Naive thymus-derived CD4-positive, alpha-beta T cell (primary cell): ENCODE measurements around the gene HBD. TPM values are rescaled to one million over a fixed set of nuclear protein-coding genes. Genes with fewer than 3 reads are reported as not detected.
"Not testable (repeated sequence)": the region's sequence is repeated elsewhere in the genome, so short reads cannot be mapped to it uniquely, and the experiment has no call there.

Experiments used
- ATAC-seq: fragments of 150-1000 bp; cut with Tn5 transposase; 2 replicates; pipeline ENCODE4 v1.10.0; 2021; ENCODE audit warnings: mild to moderate bottlenecking, moderate library complexity
- CTCF ChIA-PET: fragments of 350-600 bp; sonication (Branson Sonifier 250); formaldehyde crosslinking; loops from one replicate; lab custom pipeline; 2021; ENCODE audit warnings: antibody characterized with exemption; lab: Charles Lee
- POLR2A ChIA-PET: fragments of 350-600 bp; sonication (Branson Sonifier 250); formaldehyde crosslinking; loops from one replicate; lab custom pipeline; 2021; ENCODE audit warnings: antibody characterized with exemption, inconsistent platforms; lab: Charles Lee
- DNase-seq, 9 donors: peaks; one replicate each; pipeline versions ENCODE4 v3.0.0 to v3.0.0-alpha.2; 2020 to 2022; ENCODE audit warnings: mixed read lengths in 1 of 9
- H3K27ac ChIP-seq: one replicate; pipeline ENCODE4 v1.7.0; 2013; ENCODE audit warnings: mild to moderate bottlenecking, low read depth, low read length, moderate library complexity
- H3K27me3 ChIP-seq, 2 donors: one replicate each; pipeline ENCODE4 v1.7.0; 2013; ENCODE audit warnings: low read length in 2 of 2, mild to moderate bottlenecking in 2 of 2, moderate library complexity in 2 of 2; ENCODE audit not compliant: control insufficient read depth in 2 of 2, insufficient read depth in 2 of 2
- H3K36me3 ChIP-seq, 3 experiments: 1 replicate in 2 of 3; 2 replicates in 1 of 3; pipeline ENCODE4 v1.7.0; 2013; ENCODE audit warnings: low read length in 3 of 3, mild to moderate bottlenecking in 3 of 3, moderate library complexity in 1 of 3; ENCODE audit not compliant: insufficient read depth in 3 of 3, control insufficient read depth in 2 of 3
- H3K4me1 ChIP-seq, 2 donors: one replicate each; pipeline ENCODE4 v1.7.0; 2013; ENCODE audit warnings: low read length in 2 of 2, mild to moderate bottlenecking in 2 of 2, moderate library complexity in 1 of 2; ENCODE audit not compliant: control insufficient read depth in 2 of 2, insufficient read depth in 2 of 2
- H3K4me3 ChIP-seq: 2 replicates; pipeline ENCODE4 v1.7.0; 2013; ENCODE audit warnings: mild to moderate bottlenecking, low read length
- H3K9me3 ChIP-seq, 3 experiments: 1 replicate in 2 of 3; 2 replicates in 1 of 3; pipeline ENCODE4 v1.7.0; 2013; ENCODE audit warnings: low read length in 3 of 3; ENCODE audit not compliant: control insufficient read depth in 2 of 3
- H3K27ac Mint-ChIP-seq, 9 donors: one replicate each; pipeline ENCODE4 v1.8.0; 2020 to 2022; ENCODE audit warnings: mixed read lengths in 9 of 9, mild to moderate bottlenecking in 8 of 9, moderate library complexity in 5 of 9, inconsistent platforms in 2 of 9
- H3K27me3 Mint-ChIP-seq, 5 donors: one replicate each; pipeline ENCODE4 v1.8.0; 2021 to 2022; ENCODE audit warnings: mixed read lengths in 5 of 5, mild to moderate bottlenecking in 1 of 5
- H3K36me3 Mint-ChIP-seq, 5 donors: one replicate each; pipeline ENCODE4 v1.8.0; 2020 to 2022; ENCODE audit warnings: mixed read lengths in 5 of 5, mild to moderate bottlenecking in 3 of 5, inconsistent platforms in 1 of 5
- H3K4me1 Mint-ChIP-seq, 7 donors: one replicate each; pipeline ENCODE4 v1.8.0; 2020 to 2022; ENCODE audit warnings: mixed read lengths in 7 of 7, mild to moderate bottlenecking in 3 of 7, inconsistent platforms in 1 of 7
- H3K4me3 Mint-ChIP-seq, 10 donors: one replicate each; pipeline ENCODE4 v1.8.0; 2020 to 2022; ENCODE audit warnings: mild to moderate bottlenecking in 10 of 10, mixed read lengths in 10 of 10, moderate library complexity in 6 of 10, inconsistent platforms in 2 of 10
- H3K9me3 Mint-ChIP-seq, 11 donors: one replicate each; pipeline ENCODE4 v1.8.0; 2020 to 2022; ENCODE audit warnings: mixed read lengths in 11 of 11, mild to moderate bottlenecking in 4 of 11, inconsistent platforms in 1 of 11, moderate library complexity in 1 of 11
- intact Hi-C, 2 donors: fragments of 100-400 bp; cut with micrococcal nuclease; formaldehyde crosslinking; loops; one replicate each; pipeline ENCODE4 v1.15.1; 2023
- polyA plus RNA-seq, 2 donors: library from polyadenylated mRNA; unstranded; fragments of 300-500 nt; fragmentation: Illumina TruSeq; gene quantifications; one replicate each; pipeline ENCODE4 v1.2.3, GENCODE V29; 2021
- total RNA-seq, 6 experiments: library from RNA in 5 of 6; stranded (reverse) in 5 of 6; gene quantifications; 1 replicate in 5 of 6; 2 replicates in 1 of 6; pipeline ENCODE4 v1.2.3 and lab custom pipeline; 2021 to 2026

Gene HBD
- total and polyA plus RNA-seq, 7 experiments from 2014 or later = not detected

- H3K36me3 Mint-ChIP-seq, H3K4me3 Mint-ChIP-seq, H3K9me3 ChIP-seq, H3K4me3 ChIP-seq, H3K27me3 ChIP-seq, POLR2A ChIA-PET, H3K36me3 ChIP-seq, H3K27ac Mint-ChIP-seq, DNase-seq, CTCF ChIA-PET, ATAC-seq, H3K4me1 Mint-ChIP-seq, intact Hi-C loops, H3K4me1 ChIP-seq, H3K27ac ChIP-seq: not testable (repeated sequence)
- H3K9me3 Mint-ChIP-seq = peaks cover 0 to 16% (median 0%) of the 10 kb centered on the region in 11 donors
- peaks cover 0 to 25% (median 9%) of the 10 kb centered on the region in 5 donors for H3K27me3 Mint-ChIP-seq
Measured at GRCh38 chr11:5254023-5254422, 19.7 kb upstream of the HBD start.

- H3K4me1 Mint-ChIP-seq, H3K4me3 Mint-ChIP-seq, H3K27me3 ChIP-seq, CTCF ChIA-PET, intact Hi-C loops, H3K4me1 ChIP-seq, H3K9me3 Mint-ChIP-seq, H3K9me3 ChIP-seq, H3K4me3 ChIP-seq, POLR2A ChIA-PET, H3K27ac ChIP-seq, ATAC-seq, H3K27ac Mint-ChIP-seq, H3K36me3 ChIP-seq, H3K36me3 Mint-ChIP-seq, DNase-seq: not testable (repeated sequence)
- H3K27me3 Mint-ChIP-seq = peaks cover 0 to 23% (median 9%) of the 10 kb centered on the region in 5 donors
Measured at GRCh38 chr11:5253440-5253839, 19.2 kb upstream of the HBD start.

GRCh38 chr11:5252919-5253265, 18.6 kb upstream of the HBD start:
- Histone ChIP-seq H3K27me3 (no peaks in the 10 kb centered on the region), H3K4me3 (no peak overlapping the region), H3K36me3 (no peaks in the 10 kb centered on the region), H3K27ac (no peak overlapping the region), H3K4me1 (no peaks in the 10 kb centered on the region), H3K9me3 (no peaks in the 10 kb centered on the region)
- H3K9me3 Mint-ChIP-seq = peaks cover 0 to 4% (median 0%) of the 10 kb centered on the region in 11 donors
- H3K36me3 Mint-ChIP-seq = no peaks in the 10 kb centered on the region
- peak overlapping the region in 1 of 9 donors; percentile 7 for H3K27ac Mint-ChIP-seq
- peaks cover 0 to 1% (median 0%) of the 10 kb centered on the region in 7 donors for H3K4me1 Mint-ChIP-seq
- ChIA-PET CTCF (no interaction called here), POLR2A (no interaction called here)
- DNase-seq (no peak), ATAC-seq (no peak)
- intact Hi-C loops = no loop called here
- H3K4me3 Mint-ChIP-seq = no peak overlapping the region
- H3K27me3 Mint-ChIP-seq = peaks cover 0 to 20% (median 9%) of the 10 kb centered on the region in 5 donors

- Mint-ChIP-seq H3K4me1 (no peaks in the 10 kb centered on the region), H3K27ac (no peak overlapping the region), H3K36me3 (no peaks in the 10 kb centered on the region), H3K9me3 (no peaks in the 10 kb centered on the region), H3K27me3 (peaks cover 2 to 15% (median 9%) of the 10 kb centered on the region in 5 donors), H3K4me3 (no peak overlapping the region)
- H3K4me1 ChIP-seq = no peaks in the 10 kb centered on the region
- H3K36me3 ChIP-seq = no peaks in the 10 kb centered on the region
- intact Hi-C loops = no loop called here
- H3K27ac ChIP-seq = no peak overlapping the region
- H3K27me3 ChIP-seq = no peaks in the 10 kb centered on the region
- H3K9me3 ChIP-seq = no peaks in the 10 kb centered on the region
- POLR2A ChIA-PET = no interaction called here
- no peak for ATAC-seq
- H3K4me3 ChIP-seq = no peak overlapping the region
- DNase-seq = no peak
- CTCF ChIA-PET = no interaction called here
Measured at GRCh38 chr11:5252192-5252918, 18.1 kb upstream of the HBD start.

GRCh38 chr11:5251746-5252145, 17.5 kb upstream of the HBD start:
- H3K27ac ChIP-seq = no peak overlapping the region
- DNase-seq = no peak
- no peak overlapping the region for H3K27ac Mint-ChIP-seq
- H3K27me3 ChIP-seq = no peaks in the 10 kb centered on the region
- no peaks in the 10 kb centered on the region for H3K36me3 ChIP-seq
- no peak overlapping the region for H3K4me3 Mint-ChIP-seq
- no peak for ATAC-seq
- peaks cover 4 to 17% (median 9%) of the 10 kb centered on the region in 5 donors for H3K27me3 Mint-ChIP-seq
- H3K4me1 Mint-ChIP-seq = no peaks in the 10 kb centered on the region
- H3K9me3 ChIP-seq = no peaks in the 10 kb centered on the region
- intact Hi-C loops = no loop called here
- CTCF ChIA-PET = no interaction called here
- no peaks in the 10 kb centered on the region for H3K36me3 Mint-ChIP-seq
- POLR2A ChIA-PET = no interaction called here
- no peaks in the 10 kb centered on the region for H3K4me1 ChIP-seq
- no peaks in the 10 kb centered on the region for H3K9me3 Mint-ChIP-seq
- H3K4me3 ChIP-seq = no peak overlapping the region

GRCh38 chr11:5250543-5251204, 16.4 kb upstream of the HBD start:
- Histone ChIP-seq H3K4me1 (no peaks in the 10 kb centered on the region), H3K27ac (no peak overlapping the region), H3K9me3 (no peaks in the 10 kb centered on the region), H3K4me3 (no peak overlapping the region), H3K27me3 (no peaks in the 10 kb centered on the region), H3K36me3 (no peaks in the 10 kb centered on the region)
- no peaks in the 10 kb centered on the region for H3K36me3 Mint-ChIP-seq
- ChIA-PET CTCF (no interaction called here), POLR2A (interaction anchor here (0.7 kb wide), 1 partner anchor 719 kb away, joined by 3 read pairs; no protein-coding TSS in a partner anchor)
- H3K9me3 Mint-ChIP-seq = no peaks in the 10 kb centered on the region
- intact Hi-C loops = no loop called here
- H3K4me3 Mint-ChIP-seq = no peak overlapping the region
- DNase-seq (no peak), ATAC-seq (no peak)
- peaks cover 4 to 27% (median 14%) of the 10 kb centered on the region in 5 donors for H3K27me3 Mint-ChIP-seq
- no peak overlapping the region for H3K27ac Mint-ChIP-seq
- no peaks in the 10 kb centered on the region for H3K4me1 Mint-ChIP-seq
